H54 (cell line): ENCODE results near the gene RRN3.
A peak's percentile ranks its signal among the peaks of the same experiment; 100 is the strongest.
"Not testable (repeated sequence)": the region's sequence is repeated elsewhere in the genome, so short reads cannot be mapped to it uniquely, and the experiment has no call there.

Experiments
- DNase-seq: peaks from one replicate; pipeline ENCODE4 v3.0.0; 2011; ENCODE audit warnings: low spot score, mixed read lengths; ENCODE audit not compliant: insufficient read length
- FAIRE-seq: peaks from 3 replicates; lab custom pipeline; 2011; peaks lifted over from hg19 to GRCh38; lab: Jason Lieb, UNC
- POLR2A ChIP-seq: IDR thresholded peaks from 2 replicates; pipeline ENCODE4 v1.6.1; 2011; ENCODE audit warnings: low read depth, mild to moderate bottlenecking, low read length

RRN3 gene

DNA sequence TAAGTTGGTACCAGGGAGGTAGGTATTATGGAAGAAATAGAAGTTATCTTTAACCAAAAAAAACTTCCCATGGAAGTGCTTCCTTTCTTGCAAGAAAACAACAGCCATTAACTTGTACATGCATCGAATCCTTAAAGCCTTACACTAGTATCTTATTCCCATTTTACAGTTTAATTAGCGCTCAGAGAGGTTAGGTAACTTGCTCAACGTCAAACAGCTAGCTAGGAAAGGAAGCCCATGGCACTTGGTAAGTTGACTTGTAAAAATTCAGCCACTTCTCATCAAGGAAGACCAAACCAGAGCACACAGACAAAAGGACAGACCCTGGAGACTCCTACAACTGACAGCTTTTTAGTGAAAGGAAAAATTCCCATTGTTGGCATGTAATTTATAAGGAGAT lies 34.7 kb downstream of the RRN3 start:
- no peak for TF ChIP-seq POLR2A
- DNase-seq: no peak
- no peak for FAIRE-seq

DNA sequence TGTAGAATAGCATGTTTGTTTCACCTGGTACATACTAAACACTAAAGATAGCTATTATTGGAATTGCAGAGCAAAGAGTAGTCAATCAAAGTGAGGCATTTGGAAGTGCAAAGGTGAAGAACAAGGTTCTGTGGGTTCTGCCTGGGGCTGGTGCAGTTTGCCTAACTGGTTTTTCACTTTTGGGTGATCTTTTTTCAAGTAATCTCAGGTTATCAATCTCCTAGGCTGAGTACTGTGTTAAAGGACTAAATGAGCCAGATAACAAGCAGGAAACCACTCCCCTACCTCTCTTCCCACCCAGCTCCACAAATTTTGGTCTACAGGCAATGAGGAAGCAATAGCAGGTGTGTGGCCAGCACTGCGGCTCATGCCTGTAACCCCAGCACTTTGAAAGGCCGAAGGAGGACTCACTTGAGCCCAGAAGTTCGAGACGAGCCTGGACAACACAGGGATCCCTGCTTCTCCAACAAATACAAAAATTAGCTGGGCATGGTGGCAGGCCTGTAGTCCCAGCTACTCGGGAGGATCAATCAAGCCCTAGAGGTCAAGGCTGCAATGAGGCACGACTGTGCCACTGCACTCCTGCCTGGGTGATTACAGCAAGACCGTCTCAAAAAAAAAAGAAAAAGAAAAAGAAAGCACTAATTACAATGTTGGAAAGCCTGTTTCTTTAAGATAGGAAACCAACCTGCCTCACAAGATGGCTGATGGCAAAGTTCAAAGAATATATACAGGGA lies 36.2 kb downstream of the RRN3 start:
- no peak for DNase-seq
- FAIRE-seq: no peak
- TF ChIP-seq POLR2A: no peak

GRCh38 chr16:15055141-15056053 lies 38.7 kb downstream of the RRN3 start:
- FAIRE-seq (no peak), DNase-seq (peak; percentile 37)
- TF ChIP-seq POLR2A: peak; percentile 53; the same call in 1 of the 2 replicates

DNA sequence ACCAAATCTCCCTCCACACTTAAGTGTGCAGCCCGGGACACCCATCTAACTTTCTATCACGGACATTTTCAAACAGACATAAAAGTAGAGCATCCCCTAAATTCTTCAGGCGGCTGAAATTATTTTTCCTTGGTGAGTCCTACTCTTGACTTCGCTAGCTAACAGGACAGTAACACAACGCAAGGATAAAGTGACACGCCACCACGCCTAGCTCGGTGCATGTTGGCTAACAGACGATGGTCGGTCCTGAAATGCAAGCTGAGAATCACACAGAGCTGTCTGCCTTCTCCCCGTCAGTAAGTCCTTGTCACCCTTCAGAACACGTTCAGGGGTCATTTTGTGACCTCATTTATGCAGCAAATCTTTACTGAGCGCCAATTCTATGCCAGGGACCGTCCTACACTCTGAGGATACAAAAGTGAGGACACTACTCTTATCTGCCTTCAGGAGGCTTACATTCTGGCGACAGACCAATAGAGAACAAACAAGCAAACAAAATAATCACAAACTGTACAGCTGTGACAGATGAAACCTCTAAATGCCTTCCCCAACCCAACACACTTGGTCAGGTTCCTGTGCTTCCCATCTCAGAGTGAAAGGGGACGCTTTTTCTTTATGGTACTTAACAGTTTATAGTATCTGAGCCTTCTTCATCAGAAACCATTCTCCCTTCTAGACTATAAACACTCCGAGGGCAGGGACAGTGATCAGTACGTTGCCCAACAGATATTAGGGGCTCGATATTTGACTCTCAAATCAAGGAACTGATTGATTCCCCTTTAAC lies 39.5 kb downstream of the RRN3 start:
- no peak for DNase-seq
- no peak for FAIRE-seq

GRCh38 chr16:15053904-15054303 lies 40.2 kb downstream of the RRN3 start:
- TF ChIP-seq POLR2A: no peak
- no peak for DNase-seq
- FAIRE-seq: no peak

More for the DNA sequence above, 39.5 kb downstream of the RRN3 start:
- no peak for TF ChIP-seq POLR2A

- TF ChIP-seq POLR2A: no peak
- DNase-seq: no peak
- no peak for FAIRE-seq
Observed at GRCh38 chr16:15052747-15053476, 41.2 kb downstream of the RRN3 start.

- FAIRE-seq (no peak), DNase-seq (no peak)
- TF ChIP-seq POLR2A: no peak
Observed at GRCh38 chr16:15051387-15051951, 42.6 kb downstream of the RRN3 start.

DNA sequence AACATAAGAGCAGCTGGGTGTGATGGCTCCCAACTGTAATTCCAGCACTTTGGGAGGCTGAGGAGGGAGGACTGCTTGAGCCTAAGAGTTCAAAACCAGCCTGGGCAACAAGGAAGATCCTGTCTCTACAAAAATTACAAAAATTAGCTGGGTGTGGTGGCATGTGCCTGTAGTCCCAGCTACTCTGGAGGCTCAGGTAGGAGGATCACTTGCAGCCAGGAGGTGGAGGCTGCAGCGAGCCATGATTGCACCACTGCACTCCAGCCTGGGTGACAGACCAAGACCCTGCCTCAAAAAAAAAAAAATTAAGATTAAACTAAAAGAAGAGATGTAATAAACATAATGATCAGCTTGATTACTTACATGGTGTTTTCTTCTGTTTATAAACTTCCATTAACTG lies 43.6 kb downstream of the RRN3 start:
- not testable (repeated sequence) for DNase-seq, FAIRE-seq

GRCh38 chr16:15049581-15050180 lies 44.4 kb downstream of the RRN3 start:
- no peak for FAIRE-seq
- DNase-seq: no peak
- no peak for TF ChIP-seq POLR2A

DNA sequence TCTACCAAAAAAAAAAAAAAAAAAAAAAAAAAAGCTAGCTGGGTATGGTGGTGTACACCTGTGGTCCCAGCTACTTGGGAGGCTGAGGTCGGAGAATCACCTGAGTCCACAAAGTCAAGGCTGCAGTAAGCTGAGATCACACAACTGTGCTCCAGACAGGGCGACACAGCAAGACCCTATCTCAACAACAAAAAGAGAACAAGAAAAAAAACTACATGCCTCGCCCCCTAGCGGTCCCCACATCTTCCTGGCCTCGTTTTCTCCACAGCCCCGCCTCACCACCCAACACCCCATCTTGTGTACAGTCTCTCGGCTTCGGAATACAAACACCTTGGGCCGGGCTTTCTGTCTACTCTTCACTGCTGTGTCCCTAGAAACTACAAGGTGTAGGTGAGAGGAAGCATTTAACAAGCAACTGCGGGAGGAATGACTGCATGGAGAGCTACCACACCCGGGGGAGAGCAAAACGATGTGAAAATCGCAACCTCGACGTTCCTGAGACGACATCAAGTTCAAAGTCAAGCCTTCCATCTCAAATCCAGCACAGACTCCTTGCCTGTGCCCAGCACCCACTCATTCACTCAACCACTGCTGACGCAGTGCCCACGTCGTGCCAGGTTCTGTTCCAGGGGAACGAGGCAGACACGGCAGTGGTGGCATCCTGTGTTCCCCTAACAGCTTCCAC lies 47.2 kb downstream of the RRN3 start:
- no peak for TF ChIP-seq POLR2A
- FAIRE-seq (no peak), DNase-seq (no peak)

DNA sequence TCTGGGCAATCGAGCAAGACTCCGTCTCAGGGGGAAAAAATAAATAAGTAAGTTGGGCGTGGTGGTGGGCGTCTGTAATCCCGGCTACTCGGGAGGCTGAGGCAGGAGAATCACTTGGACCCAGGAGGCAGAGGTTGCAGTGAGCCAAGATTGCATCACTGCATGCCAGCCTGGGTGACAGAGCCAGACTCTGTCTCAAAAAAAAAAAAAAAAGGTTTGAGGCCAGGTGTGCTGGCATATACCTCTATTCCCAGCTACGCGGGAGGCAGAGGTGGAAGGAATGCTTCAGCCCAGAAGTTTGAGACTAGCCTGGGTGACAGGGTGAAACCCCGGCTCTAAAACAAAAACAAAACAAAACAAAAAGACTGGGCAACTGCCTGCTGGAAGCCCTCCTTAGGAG lies 48.8 kb downstream of the RRN3 start:
- not testable (repeated sequence) for FAIRE-seq, DNase-seq

- no peak for FAIRE-seq
Observed at GRCh38 chr16:15044286-15044685, 49.8 kb downstream of the RRN3 start.

DNA sequence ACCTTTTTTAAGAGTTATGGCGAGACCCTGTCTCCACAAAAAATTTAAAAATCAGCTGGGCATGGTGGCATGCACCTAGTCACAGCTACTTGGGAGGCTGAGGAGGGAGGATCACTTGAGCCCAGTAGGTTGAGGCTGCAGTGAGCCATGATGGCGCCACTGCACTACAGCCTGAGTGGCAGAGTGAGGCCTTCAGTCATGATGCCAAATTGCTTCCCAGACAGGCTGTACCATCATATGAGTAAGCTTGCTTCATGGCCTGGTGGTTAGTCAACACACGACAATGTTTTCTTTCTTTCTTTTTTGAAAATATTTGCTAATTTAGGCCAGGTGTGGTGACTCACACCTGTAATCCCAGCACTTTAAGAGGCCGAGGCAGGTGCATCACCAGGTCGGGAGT lies 50.7 kb downstream of the RRN3 start:
- FAIRE-seq: no peak

More at GRCh38 chr16:15044286-15044685, 49.8 kb downstream of the RRN3 start:
- DNase-seq: no peak
- TF ChIP-seq POLR2A: no peak

More for the DNA sequence above, 50.7 kb downstream of the RRN3 start:
- TF ChIP-seq POLR2A: no peak
- DNase-seq: no peak
